ENCODE results near the gene ID1. TPM values are rescaled to one million over a fixed set of nuclear protein-coding genes. Genes with fewer than 3 reads are reported as not detected.
A peak's percentile ranks its signal among the peaks of the same experiment; 100 is the strongest.

ID1 gene
- 60.4 TPM for polyA plus RNA-seq (2013, experiment 1 of 2)
- 58.3 TPM for polyA plus RNA-seq (2013, experiment 2 of 2)

- H3K18ac ChIP-seq (ENCODE audit: low read length), result peak within 1 kb of the TSS; percentile 99
- no peak within 1 kb of the TSS for H3K14ac ChIP-seq (ENCODE audit: low read length)
- H3K27me3 ChIP-seq (ENCODE audit: control insufficient read depth in 3 of 3, insufficient read depth in 3 of 3, low read depth in 1 of 3, low read length in 3 of 3), result peaks cover 0 to 47% (median 13%) of the 10 kb centered on the region in 3 experiments
- H2AK5ac ChIP-seq (ENCODE audit: low read depth, low read length), result peak within 1 kb of the TSS; percentile 73
- peaks cover 23 to 40% of the 10 kb centered on the region in 2 donors for H3K4me1 ChIP-seq (ENCODE audit: control insufficient read depth in 2 of 2, insufficient read depth in 1 of 2, low read depth in 1 of 2, low read length in 2 of 2)
- H4K91ac ChIP-seq (ENCODE audit: low read depth, low read length, poor library complexity), result no peak within 1 kb of the TSS
- no peak within 1 kb of the TSS for H2BK120ac ChIP-seq (ENCODE audit: low read depth, low read length)
- peak within 1 kb of the TSS; percentile 98 for H3K23ac ChIP-seq (ENCODE audit: low read depth, low read length, poor library complexity)
- H4K8ac ChIP-seq (ENCODE audit: low read depth, low read length), result no peak within 1 kb of the TSS
- H2AFZ ChIP-seq (ENCODE audit: low read length), result peak within 1 kb of the TSS; percentile 88
- peak within 1 kb of the TSS; percentile 62 to 98 for H3K4me3 ChIP-seq (ENCODE audit: low read length in 2 of 2)
- H3K36me3 ChIP-seq (replicated peaks in 1 of 2; ENCODE audit: control insufficient read depth in 2 of 2, insufficient read depth in 2 of 2, low read length in 2 of 2), result peaks cover 0 to 1% of the 10 kb centered on the region in 2 donors
- H3K27ac ChIP-seq (replicated peaks; ENCODE audit: low read length), result peak within 1 kb of the TSS; percentile 84
- H2BK12ac ChIP-seq (ENCODE audit: low read length), result peak within 1 kb of the TSS; percentile 11
- peak within 1 kb of the TSS; percentile 99 for H3K9ac ChIP-seq (ENCODE audit: low read depth, low read length, poor library complexity)
- peak within 1 kb of the TSS; percentile 90 for H3K4me2 ChIP-seq (ENCODE audit: insufficient read depth, low read length, poor library complexity, severe bottlenecking)
- no peaks in the 10 kb centered on the region for H3K79me1 ChIP-seq (ENCODE audit: low read depth, low read length)
- H3K9me3 ChIP-seq (replicated peaks in 1 of 2; ENCODE audit: control insufficient read depth in 2 of 2, insufficient read depth in 1 of 2, low read depth in 1 of 2, low read length in 2 of 2), result no peaks in the 10 kb centered on the region
- H2BK5ac ChIP-seq (ENCODE audit: low read length), result peak within 1 kb of the TSS; percentile 88
- peak; percentile 90 for DNase-seq (ENCODE audit: low spot score)
- peak within 1 kb of the TSS; percentile 90 for H2BK15ac ChIP-seq (ENCODE audit: low read length)
- WGBS, 2 donors (ENCODE audit: extremely low coverage in 2 of 2, insufficient read length in 2 of 2, insufficient replicate concordance in 1 of 2), result no CpG with 5 or more reads among the region's 74 CpGs
- peak within 1 kb of the TSS; percentile 98 for H3K4ac ChIP-seq (ENCODE audit: low read length)
Measured at GRCh38 chr20:31605031-31605901, at the start of gene ID1. Gene ID1 (plus strand): TSS chr20:31605289. CDS start chr20:31605388, 99 bp downstream.

GRCh38 chr20:31559704-31560093 is 45.4 kb upstream of the ID1 start:
- WGBS, 2 donors (ENCODE audit: extremely low coverage in 2 of 2, insufficient read length in 2 of 2, insufficient replicate concordance in 1 of 2), result no CpG with 5 or more reads among the region's 2 CpGs
- Histone ChIP-seq H3K27me3 (ENCODE audit: control insufficient read depth in 3 of 3, insufficient read depth in 3 of 3, low read depth in 1 of 3, low read length in 3 of 3) (no peaks in the 10 kb centered on the region), H2BK5ac (ENCODE audit: low read length) (no peak overlapping the region), H2AFZ (ENCODE audit: low read length) (no peak overlapping the region), H4K8ac (ENCODE audit: low read depth, low read length) (no peak overlapping the region), H2BK12ac (ENCODE audit: low read length) (no peak overlapping the region), H3K4me3 (ENCODE audit: low read length in 2 of 2) (no peak overlapping the region), H3K79me1 (ENCODE audit: low read depth, low read length) (no peaks in the 10 kb centered on the region), H3K18ac (ENCODE audit: low read length) (no peak overlapping the region), H3K4ac (ENCODE audit: low read length) (no peak overlapping the region), H4K91ac (ENCODE audit: low read depth, low read length, poor library complexity) (no peak overlapping the region), H2BK120ac (ENCODE audit: low read depth, low read length) (no peak overlapping the region), H2AK5ac (ENCODE audit: low read depth, low read length) (no peak overlapping the region), H3K14ac (ENCODE audit: low read length) (no peak overlapping the region), H3K23ac (ENCODE audit: low read depth, low read length, poor library complexity) (no peak overlapping the region), H3K27ac (replicated peaks; ENCODE audit: low read length) (no peak overlapping the region), H2BK15ac (ENCODE audit: low read length) (no peak overlapping the region), H3K36me3 (replicated peaks in 1 of 2; ENCODE audit: control insufficient read depth in 2 of 2, insufficient read depth in 2 of 2, low read length in 2 of 2) (peaks cover 35 to 76% of the 10 kb centered on the region in 2 donors), H3K4me1 (ENCODE audit: control insufficient read depth in 2 of 2, insufficient read depth in 1 of 2, low read depth in 1 of 2, low read length in 2 of 2) (no peaks in the 10 kb centered on the region), H3K9ac (ENCODE audit: low read depth, low read length, poor library complexity) (no peak overlapping the region), H3K9me3 (replicated peaks in 1 of 2; ENCODE audit: control insufficient read depth in 2 of 2, insufficient read depth in 1 of 2, low read depth in 1 of 2, low read length in 2 of 2) (no peaks in the 10 kb centered on the region), H3K4me2 (ENCODE audit: insufficient read depth, low read length, poor library complexity, severe bottlenecking) (no peak overlapping the region)
- DNase-seq (ENCODE audit: low spot score), result no peak

- DNase-seq (ENCODE audit: low spot score), result no peak
- H3K14ac ChIP-seq (ENCODE audit: low read length), result no peak overlapping the region
- H3K79me1 ChIP-seq (ENCODE audit: low read depth, low read length), result no peaks in the 10 kb centered on the region
- no peak overlapping the region for H3K4ac ChIP-seq (ENCODE audit: low read length)
- H2BK15ac ChIP-seq (ENCODE audit: low read length), result no peak overlapping the region
- no peak overlapping the region for H3K18ac ChIP-seq (ENCODE audit: low read length)
- H4K8ac ChIP-seq (ENCODE audit: low read depth, low read length), result no peak overlapping the region
- no peaks in the 10 kb centered on the region for H3K27me3 ChIP-seq (ENCODE audit: control insufficient read depth in 3 of 3, insufficient read depth in 3 of 3, low read depth in 1 of 3, low read length in 3 of 3)
- no peak overlapping the region for H2AK5ac ChIP-seq (ENCODE audit: low read depth, low read length)
- H3K9me3 ChIP-seq (replicated peaks in 1 of 2; ENCODE audit: control insufficient read depth in 2 of 2, insufficient read depth in 1 of 2, low read depth in 1 of 2, low read length in 2 of 2), result no peaks in the 10 kb centered on the region
- H3K4me1 ChIP-seq (ENCODE audit: control insufficient read depth in 2 of 2, insufficient read depth in 1 of 2, low read depth in 1 of 2, low read length in 2 of 2), result no peaks in the 10 kb centered on the region
- no peak overlapping the region for H3K9ac ChIP-seq (ENCODE audit: low read depth, low read length, poor library complexity)
- no peak overlapping the region for H2BK120ac ChIP-seq (ENCODE audit: low read depth, low read length)
- H3K23ac ChIP-seq (ENCODE audit: low read depth, low read length, poor library complexity), result no peak overlapping the region
- no peak overlapping the region for H4K91ac ChIP-seq (ENCODE audit: low read depth, low read length, poor library complexity)
- no peak overlapping the region for H2BK12ac ChIP-seq (ENCODE audit: low read length)
- H3K4me2 ChIP-seq (ENCODE audit: insufficient read depth, low read length, poor library complexity, severe bottlenecking), result no peak overlapping the region
- H3K4me3 ChIP-seq (ENCODE audit: low read length in 2 of 2), result no peak overlapping the region
- H2BK5ac ChIP-seq (ENCODE audit: low read length), result no peak overlapping the region
- no peak overlapping the region for H3K27ac ChIP-seq (replicated peaks; ENCODE audit: low read length)
- no peak overlapping the region for H2AFZ ChIP-seq (ENCODE audit: low read length)
- no CpG with 5 or more reads among the region's 6 CpGs for WGBS, 2 donors (ENCODE audit: extremely low coverage in 2 of 2, insufficient read length in 2 of 2, insufficient replicate concordance in 1 of 2)
- H3K36me3 ChIP-seq (replicated peaks in 1 of 2; ENCODE audit: control insufficient read depth in 2 of 2, insufficient read depth in 2 of 2, low read length in 2 of 2), result peaks cover 30 to 71% of the 10 kb centered on the region in 2 donors
Measured at GRCh38 chr20:31560094-31560745, 44.9 kb upstream of the ID1 start.

All from neuronal stem cell (in vitro differentiated cells).